Breast epithelium (tissue), 3 donors: ENCODE measurements around the gene HDX.

Experiments
- POLR2A ChIP-seq: fragments of 450-650 bp; IDR thresholded peaks from one replicate; pipeline ENCODE4 v1.6.1; 2016; ENCODE audit warnings: antibody characterized with exemption, mild to moderate bottlenecking, moderate library complexity
- TF ChIP-seq, protein P1 (sequence below), 3 donors: fragments of 450-650 bp; IDR thresholded peaks; one replicate each; pipeline ENCODE4 v1.5.1; 2016 to 2017; ENCODE audit warnings: antibody characterized with exemption in 3 of 3, mild to moderate bottlenecking in 3 of 3, moderate library complexity in 3 of 3

DNA sequence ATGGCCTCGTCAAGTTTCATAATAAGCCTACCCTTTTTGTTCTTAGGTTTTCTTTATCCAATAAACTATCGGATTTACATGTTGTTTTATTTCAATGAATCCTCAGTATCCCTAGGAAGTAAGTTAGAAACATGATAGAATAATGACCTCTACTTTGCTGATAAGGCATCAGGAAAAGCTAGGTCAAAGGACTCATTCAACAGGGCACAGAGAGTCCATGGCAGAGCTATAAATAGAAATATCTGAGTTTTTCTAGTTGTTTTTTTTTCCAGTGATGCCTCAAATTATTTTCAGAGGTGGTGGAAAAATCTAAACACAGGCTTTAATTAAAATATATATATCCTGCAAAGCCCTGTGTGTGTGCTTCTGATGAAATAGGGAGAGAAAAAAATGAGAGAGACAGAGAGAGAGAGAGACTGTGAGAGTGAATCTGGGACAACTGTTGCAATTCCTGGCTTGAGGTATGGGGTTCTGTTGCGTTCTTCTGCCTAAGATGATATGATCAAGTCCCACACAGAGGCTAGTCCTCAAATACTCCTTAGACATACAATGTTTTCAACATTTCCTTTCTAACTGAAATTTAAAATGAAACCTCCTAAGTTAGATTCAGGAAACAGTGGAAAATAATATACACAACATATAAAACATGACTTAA is 139.9 kb downstream of the HDX start:
- TF ChIP-seq, protein P1, sequence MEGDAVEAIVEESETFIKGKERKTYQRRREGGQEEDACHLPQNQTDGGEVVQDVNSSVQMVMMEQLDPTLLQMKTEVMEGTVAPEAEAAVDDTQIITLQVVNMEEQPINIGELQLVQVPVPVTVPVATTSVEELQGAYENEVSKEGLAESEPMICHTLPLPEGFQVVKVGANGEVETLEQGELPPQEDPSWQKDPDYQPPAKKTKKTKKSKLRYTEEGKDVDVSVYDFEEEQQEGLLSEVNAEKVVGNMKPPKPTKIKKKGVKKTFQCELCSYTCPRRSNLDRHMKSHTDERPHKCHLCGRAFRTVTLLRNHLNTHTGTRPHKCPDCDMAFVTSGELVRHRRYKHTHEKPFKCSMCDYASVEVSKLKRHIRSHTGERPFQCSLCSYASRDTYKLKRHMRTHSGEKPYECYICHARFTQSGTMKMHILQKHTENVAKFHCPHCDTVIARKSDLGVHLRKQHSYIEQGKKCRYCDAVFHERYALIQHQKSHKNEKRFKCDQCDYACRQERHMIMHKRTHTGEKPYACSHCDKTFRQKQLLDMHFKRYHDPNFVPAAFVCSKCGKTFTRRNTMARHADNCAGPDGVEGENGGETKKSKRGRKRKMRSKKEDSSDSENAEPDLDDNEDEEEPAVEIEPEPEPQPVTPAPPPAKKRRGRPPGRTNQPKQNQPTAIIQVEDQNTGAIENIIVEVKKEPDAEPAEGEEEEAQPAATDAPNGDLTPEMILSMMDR (IDR thresholded peaks at IDR 0.05): no peak
- no peak for TF ChIP-seq POLR2A
